HG03460 (cell line): ENCODE data around the gene CTIF.

ENCODE experiments used
- ATAC-seq: cut with Tn5 transposase; IDR thresholded peaks from one replicate; pipeline ENCODE4 v1.9.1; 2021; ENCODE audit not compliant: unreplicated experiment

Gene CTIF

GRCh38 chr18:48573632-48574283, 34.9 kb downstream of the CTIF start:
- no peak for ATAC-seq

DNA sequence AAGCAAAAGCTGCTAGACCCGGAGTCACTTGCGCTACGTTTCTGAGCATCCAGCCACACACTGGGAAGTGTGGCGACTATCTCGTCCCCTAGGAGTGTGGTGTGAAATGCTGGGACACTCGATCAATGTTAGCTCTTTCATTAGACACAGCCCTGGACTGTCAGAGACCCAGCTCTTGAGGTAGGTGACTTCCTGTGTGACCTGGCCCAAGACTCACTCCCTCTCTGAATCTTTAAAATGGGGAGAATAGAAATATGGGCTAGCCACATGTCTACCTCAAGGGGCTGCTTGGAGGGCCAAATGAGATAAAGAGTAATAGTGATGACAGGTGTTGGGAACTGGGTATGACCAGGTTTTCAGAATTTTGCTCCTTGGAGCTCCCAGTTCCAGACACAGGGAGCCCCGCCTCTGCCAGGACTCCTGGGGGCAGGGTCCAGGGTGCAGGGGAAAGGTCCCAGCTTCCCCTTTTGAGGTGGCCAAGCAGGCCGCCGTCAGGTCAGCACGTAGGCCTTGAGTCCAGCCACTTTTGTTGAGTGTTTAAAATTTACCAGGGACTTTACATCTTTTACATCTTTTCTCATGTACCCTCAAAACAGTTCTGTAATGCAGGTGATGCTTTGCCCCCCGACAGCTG, 36.0 kb downstream of the CTIF start:
- ATAC-seq, result no peak

DNA sequence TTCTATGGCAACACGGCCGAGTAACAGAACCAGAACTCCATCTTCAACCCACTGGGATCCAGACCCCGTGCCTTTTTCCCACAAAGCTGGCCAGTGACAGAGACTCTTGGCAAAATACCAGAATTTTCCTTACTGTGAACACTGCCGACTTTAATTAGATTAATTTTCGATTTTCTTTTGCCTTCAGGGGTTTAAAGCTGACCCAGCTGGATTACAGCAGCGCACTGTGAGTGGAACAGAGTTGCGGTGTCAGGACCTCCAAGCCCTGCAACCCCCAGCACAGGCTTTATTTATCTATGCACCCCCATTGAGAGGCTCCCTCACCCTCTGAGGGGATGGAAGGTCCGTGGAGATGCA, 36.4 kb downstream of the CTIF start:
- ATAC-seq, result no peak

DNA sequence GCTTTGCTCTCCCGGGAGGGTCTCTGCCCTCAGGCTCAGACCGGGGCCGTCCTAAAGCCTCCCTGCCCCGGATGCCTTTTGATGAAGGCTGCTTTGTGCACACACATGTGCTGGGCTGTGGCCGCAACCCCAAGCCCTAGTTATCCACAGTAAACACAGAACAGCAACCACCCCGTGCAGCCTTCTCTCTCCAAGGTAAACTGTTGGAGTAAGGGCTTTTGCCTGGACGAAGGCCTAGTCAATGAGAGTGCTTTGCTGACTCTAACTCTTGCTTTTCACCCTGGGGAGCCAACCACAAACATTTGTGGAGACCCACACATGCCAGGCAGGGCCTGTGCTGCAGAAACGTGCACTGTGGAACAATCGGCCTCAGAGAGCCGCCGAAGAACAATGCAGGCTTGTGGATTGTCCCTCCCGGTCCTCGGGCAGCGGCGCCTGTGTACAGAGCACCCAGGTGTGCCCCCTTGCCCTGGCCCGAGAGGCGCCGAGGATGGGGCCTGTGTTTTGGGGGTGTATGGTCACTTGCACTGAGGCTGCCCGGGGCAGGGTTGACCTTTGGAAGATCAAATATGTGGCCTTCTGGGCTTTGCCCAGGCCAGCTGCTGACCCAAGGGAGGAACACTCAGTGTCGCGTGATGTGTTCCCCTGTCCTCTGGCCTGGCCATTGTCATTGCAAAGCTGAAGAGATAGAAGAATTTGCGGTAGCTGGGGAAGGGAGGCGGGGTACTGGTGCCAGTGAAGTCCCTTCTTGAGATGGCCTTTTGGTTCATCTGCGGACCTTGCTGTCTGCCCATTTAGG, 37.0 kb downstream of the CTIF start:
- no peak for ATAC-seq

DNA sequence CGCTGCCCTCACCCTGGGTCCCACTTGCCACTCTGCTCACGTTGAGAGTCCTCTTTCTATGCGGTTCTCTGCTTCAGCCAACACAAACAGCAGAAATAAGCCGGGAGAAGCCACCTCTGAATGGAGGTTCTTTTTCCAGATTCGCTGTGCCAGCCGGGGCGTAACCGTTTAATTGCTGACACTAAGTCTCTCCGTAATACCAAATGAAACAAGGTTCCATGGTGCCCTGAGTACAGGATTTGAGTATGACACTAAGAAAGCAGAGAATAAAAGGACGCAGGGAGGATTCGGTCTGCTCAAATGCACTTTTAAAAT, 37.6 kb downstream of the CTIF start:
- ATAC-seq, result no peak

DNA sequence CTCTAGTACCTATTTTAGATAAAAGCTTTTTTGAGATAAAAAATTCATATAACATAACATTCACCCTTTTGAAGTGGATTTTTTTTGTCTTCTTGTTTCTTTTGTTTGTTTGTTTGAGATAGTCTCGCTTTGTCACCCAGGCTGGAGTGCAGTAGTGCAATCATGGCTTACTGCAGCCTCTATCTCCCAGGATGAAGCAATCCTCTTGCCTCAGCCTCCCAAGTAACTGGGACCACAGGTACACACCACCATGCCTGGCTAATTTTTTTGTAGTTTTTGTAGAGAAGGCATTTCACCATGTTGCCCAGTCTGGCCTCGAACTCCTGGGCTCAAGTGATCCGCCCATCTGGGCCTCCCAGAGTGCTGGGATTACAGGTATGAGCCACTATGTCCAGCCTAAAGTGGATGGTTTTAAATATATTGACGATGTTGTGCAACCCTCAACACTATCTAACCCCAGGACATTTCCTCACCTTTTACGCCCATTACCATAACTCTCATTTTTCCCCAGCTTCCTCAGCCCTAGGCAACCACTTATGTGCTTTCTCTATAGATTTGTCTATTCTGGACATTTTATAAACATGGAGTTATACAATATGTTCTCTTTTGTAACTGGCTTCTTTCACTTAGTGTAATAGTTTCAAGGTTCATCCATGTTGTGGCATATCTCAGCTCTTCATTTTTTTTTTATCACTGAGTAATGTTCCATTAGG, 38.8 kb downstream of the CTIF start:
- ATAC-seq, result no peak

DNA sequence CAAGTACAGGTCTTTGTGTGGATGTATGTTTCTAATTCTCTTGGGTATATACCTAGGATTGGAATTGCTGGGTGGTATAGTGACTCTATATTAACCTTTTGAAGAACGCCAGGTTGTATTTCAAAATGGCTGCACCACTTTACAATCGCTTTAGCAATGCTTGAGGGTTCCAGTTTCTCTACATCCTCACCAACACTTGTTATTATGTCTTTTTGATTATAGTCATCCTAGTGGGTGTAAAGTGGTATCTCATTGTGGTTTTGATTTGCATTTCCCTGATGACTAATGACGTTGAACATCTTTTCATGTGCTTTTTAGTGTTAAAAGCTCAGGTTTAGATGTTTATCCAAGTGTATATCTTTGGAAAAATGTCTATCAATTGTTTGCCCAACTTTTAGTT, 39.5 kb downstream of the CTIF start:
- ATAC-seq, result no peak

GRCh38 chr18:48580066-48580465, 41.2 kb downstream of the CTIF start:
- ATAC-seq, result no peak

DNA sequence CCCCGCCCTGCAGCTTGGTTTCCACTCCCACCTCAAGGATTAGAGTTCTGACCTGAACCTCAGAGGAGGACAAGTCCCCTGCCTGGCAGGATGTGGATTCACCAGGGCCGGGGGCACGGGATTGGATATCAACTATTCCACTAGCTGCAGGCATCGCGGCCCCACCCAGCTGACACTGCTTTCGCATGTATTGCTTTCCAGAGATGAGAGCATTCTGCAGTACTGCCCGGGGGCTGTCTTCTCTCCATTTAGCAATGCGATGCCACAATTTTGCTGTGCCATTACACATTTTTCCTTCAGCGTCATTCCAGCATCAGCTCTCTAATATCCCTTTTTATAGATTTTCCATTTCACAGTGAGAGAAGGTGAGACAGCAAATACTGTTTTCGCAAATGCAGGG, 42.0 kb downstream of the CTIF start:
- ATAC-seq, result no peak

DNA sequence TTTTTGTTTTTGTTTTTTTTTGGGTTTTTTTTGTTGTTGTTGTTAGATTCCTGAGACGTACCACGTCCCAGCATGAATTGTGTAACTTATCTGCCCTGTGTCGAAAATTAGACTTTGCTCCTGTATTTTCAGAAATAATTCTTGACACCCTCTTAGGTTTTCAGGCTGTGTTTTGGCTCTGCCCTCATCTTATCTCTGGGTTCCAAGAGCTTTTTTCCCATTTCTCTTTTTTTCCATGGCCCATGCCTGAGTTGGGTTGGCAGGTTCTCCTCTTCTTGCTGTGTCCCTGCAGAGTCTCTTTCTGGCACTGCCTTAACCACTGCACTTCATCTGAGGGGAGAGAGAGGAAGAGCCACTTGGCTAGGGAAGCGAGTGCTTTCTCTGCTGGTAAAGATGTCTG, 42.4 kb downstream of the CTIF start:
- ATAC-seq, result no peak

GRCh38 chr18:48581941-48582340, 43.1 kb downstream of the CTIF start:
- ATAC-seq, result no peak

DNA sequence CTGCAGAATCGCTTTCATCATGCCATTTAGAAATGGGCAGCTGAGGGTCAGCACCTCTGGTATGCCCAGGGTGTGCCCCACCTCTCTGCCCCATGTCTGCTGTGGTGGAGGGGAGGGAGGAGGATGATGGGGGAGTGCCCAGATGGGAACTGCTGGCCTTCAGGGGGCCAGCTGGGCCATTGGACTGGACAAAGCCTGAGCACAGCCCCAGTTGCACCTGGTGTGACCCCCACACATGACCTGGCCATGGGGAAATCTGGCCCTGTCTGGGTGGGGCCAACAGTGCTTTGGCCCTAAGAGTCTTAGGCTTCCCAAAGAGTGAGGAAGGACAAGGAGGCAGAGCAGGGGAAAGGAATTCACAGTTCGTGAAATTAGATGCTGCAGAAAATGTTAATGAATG, 44.1 kb downstream of the CTIF start:
- no peak for ATAC-seq

- no peak for ATAC-seq
Measured at GRCh38 chr18:48583573-48583972, 44.7 kb downstream of the CTIF start.

- ATAC-seq, result no peak
Measured at GRCh38 chr18:48589797-48590519, 51.1 kb downstream of the CTIF start.

GRCh38 chr18:48590678-48591077, 51.8 kb downstream of the CTIF start:
- no peak for ATAC-seq

DNA sequence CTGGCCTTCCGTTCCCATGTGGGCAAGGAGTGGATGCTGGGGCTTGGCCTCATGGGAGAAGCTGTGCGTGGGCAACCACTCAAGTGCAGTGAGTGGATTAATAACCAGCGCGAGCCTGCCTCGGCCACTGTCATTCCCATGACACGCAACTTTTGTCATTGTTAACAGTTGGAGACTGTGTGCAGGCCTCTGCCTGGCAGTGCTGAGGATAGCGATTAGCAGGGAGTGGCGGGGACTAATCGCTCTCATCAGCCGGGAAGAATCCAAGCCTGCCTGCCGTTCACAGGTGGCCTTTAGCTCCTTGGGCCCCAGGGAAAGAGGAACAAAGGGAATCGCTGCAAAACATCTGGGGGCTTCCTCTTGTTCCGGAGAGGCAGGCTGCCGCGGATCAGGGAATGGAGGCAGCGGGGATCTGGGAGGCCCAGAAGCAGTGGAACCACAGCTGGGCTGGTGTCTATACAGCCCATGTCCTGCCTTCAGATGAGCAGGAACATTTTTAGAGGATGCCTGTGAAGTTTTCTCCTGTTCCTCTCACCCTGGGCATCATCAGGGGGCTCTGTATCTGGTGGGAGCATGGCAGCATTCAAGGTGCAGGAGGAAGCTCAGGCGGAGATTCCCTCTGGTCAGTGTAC, 53.8 kb downstream of the CTIF start:
- no peak for ATAC-seq

DNA sequence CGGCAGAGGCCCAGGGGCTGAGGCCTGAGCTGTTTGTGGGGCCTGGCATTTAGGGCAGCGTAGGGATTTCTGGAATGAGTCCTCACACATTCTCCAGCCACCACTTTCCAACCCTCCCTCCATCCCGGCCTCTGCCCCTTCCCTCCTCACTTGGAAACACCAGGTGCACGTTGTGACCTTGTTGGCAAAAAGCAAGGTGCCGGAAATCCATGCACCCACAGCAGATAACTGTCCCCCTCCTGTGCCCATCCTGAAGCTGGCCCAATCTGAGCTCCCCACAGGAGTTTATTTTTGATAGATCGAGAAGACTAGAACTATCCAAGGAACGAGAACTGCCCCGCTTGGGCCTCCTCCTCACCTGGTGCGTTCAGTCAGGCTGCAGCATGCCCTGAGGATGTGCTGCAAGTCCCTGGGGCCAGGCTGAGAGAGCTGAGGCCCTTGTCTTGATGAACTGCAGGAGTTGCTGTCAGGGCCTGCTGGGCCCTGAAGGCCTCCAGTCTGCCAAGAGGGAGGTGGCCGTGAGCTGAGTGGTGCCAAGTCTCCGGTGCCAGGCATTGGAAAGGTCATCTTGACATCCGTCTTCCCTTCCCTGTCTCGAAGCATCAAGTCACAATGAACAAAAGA, 55.8 kb downstream of the CTIF start:
- ATAC-seq, result no peak

DNA sequence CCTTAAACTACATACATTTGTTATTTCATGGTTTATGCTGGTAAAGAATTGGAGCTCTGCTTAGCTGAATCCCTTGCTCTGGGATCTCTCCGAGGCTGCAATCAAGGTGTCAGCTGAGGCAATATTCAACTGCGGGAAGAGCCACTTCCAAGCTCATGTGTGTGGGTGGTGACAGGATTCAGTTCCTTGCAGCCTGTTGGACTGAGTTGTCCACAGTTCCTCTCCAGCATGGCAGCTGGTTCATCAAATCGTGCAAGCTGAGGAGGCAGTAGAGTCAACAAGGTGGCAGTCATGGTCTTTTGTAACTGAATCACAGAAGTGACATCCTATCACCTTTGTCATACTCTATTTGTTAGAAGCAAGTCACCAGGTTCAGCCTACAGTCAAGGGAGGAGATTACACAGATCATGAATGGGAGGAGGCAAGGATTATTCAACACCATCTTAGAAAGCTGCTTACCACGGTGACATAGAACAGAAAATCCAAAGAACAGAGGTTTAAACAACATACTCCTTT, 56.9 kb downstream of the CTIF start:
- no peak for ATAC-seq

GRCh38 chr18:48597110-48597509, 58.3 kb downstream of the CTIF start:
- no peak for ATAC-seq

DNA sequence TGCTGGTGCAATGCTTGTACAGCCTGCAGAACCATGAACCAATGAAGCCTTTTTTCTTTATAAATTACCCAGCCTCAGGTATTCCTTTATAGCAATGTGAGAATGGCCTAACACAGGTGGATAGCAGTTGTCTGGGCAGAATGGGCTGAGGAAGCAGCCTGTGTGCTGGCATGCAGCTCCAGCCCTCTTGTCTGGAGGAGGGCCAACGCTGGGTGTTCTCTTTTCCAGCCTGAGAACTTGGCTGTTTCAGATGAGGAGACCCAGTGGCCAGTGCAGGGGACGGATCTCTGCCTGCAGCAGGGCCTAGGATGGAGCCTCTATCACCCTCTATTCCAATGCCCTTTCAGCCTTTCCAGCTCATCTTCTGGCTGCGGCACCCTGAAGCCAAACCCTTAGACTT, 58.8 kb downstream of the CTIF start:
- ATAC-seq, result no peak
